Fibroblast of villous mesenchyme (primary cell): ENCODE measurements around the gene BTN2A1. TPM values are rescaled to one million over a fixed set of nuclear protein-coding genes. Genes with fewer than 3 reads are reported as not detected.

ENCODE experiments used
- DNase-seq: peaks from one replicate; pipeline ENCODE4 v3.0.0-alpha.2; 2010; ENCODE audit warnings: low read depth
- H3K4me3 ChIP-seq: 2 replicates; pipeline ENCODE4 v1.5.1; 2011; ENCODE audit warnings: low read depth, mild to moderate bottlenecking, low read length
- total RNA-seq: library from RNA; depleted of rRNA; stranded (reverse); fragments of >200 nt; gene quantifications from 2 replicates; pipeline ENCODE4 v1.2.3, GENCODE V29; 2012
- TF ChIP-seq, protein P1 (sequence below): IDR thresholded peaks from 2 replicates; pipeline ENCODE4 v1.5.1; 2012; ENCODE audit warnings: low read depth, mild to moderate bottlenecking, low read length; ENCODE audit not compliant: insufficient read depth

BTN2A1 gene
- total RNA-seq, 1 donor = 21.6 TPM

- TF ChIP-seq, protein P1, sequence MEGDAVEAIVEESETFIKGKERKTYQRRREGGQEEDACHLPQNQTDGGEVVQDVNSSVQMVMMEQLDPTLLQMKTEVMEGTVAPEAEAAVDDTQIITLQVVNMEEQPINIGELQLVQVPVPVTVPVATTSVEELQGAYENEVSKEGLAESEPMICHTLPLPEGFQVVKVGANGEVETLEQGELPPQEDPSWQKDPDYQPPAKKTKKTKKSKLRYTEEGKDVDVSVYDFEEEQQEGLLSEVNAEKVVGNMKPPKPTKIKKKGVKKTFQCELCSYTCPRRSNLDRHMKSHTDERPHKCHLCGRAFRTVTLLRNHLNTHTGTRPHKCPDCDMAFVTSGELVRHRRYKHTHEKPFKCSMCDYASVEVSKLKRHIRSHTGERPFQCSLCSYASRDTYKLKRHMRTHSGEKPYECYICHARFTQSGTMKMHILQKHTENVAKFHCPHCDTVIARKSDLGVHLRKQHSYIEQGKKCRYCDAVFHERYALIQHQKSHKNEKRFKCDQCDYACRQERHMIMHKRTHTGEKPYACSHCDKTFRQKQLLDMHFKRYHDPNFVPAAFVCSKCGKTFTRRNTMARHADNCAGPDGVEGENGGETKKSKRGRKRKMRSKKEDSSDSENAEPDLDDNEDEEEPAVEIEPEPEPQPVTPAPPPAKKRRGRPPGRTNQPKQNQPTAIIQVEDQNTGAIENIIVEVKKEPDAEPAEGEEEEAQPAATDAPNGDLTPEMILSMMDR = no peak
- no peak overlapping the region for H3K4me3 ChIP-seq
- no peak for DNase-seq
Measured at GRCh38 chr6:26436018-26436417, 21.7 kb upstream of the BTN2A1 start.

DNA sequence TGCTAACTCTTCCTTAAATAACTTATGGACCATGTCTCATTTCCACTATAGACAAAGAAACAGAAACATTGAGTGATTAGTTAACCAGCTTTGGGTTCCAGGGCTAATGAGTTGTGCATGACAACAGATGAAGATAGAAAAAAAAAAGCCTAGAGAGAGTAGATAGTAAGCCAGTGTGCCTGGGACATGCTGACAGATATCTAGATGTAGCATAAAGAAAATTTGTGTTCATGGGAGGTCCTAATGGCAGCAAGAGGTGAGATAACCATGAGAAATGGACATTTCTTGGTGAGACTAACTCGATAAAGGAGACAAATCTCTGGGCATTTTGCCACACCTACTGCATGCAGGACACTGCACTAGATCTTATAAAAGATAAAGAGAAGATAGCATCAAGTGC, 20.2 kb upstream of the BTN2A1 start:
- no peak for DNase-seq
- H3K4me3 ChIP-seq = no peak overlapping the region
- TF ChIP-seq, protein P1 = no peak

DNA sequence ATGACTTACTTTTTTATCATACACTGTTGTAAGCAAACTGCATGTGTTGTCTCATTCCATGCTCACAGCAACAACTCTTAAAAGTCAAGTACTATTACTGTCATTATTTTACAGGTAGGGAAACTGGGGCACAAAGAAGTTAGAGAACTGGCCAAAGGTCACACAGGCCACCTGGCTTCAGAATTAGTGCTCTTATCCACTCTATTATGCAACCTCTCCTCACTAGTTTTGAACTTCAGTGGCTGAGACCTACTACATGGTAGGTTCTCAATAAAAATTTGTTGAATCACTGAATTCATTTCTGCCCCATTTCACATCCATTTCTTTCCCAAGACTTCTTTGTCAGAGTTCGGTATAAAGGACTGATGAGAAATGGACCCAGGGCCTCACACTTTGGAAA, 19.8 kb upstream of the BTN2A1 start:
- no peak for DNase-seq
- TF ChIP-seq, protein P1 = no peak
- no peak overlapping the region for H3K4me3 ChIP-seq

DNA sequence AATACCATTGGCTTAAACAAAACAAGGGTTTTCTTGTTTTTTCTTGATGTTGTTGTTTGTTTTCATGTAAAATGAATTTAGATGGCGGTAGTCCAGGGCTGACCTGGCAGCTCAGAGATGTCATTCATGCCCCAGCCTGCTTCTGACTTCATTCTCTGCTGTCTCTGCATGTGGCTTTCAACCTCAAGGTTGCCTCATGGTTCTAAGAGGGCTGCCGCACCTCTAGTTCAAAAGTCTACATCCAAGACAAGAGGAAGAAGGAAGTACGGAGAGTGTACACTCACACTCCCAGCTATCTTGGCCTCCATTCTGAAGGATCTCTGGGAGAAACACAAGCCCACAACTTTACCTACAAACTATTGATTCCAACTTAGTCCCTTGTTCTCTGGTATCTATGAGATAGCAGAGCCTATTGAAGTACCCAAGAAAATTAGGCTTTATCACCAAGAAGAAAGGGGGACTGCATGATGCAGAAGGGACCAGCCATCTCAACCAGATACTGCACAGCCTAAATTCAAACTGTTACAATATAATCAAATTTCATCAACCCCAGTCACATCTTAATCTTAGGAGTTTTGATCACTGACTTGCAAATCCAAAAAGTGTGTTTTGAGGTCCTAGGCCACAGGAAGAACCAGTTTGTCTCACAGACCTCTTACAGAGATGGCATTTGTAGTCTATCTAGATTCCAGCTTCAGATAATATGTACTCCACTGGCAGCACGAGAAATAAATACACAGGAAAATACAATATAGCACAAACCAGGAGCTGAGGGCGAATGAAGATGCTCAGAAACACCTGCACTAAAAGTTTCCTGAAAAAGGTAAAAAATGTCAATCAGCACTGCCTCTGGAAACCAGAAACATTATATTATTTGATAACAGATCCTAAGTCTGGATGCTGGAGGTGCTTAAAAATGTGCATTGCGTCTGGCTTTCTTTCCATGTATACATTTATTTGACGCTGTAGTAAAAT, 18.3 kb upstream of the BTN2A1 start:
- DNase-seq = no peak
- TF ChIP-seq, protein P1 = no peak
- H3K4me3 ChIP-seq = peak overlapping the region; percentile 85

- TF ChIP-seq, protein P1 = no peak
- DNase-seq = no peak
- peak overlapping the region; percentile 85 for H3K4me3 ChIP-seq
Measured at GRCh38 chr6:26440977-26441358, 16.8 kb upstream of the BTN2A1 start.

DNA sequence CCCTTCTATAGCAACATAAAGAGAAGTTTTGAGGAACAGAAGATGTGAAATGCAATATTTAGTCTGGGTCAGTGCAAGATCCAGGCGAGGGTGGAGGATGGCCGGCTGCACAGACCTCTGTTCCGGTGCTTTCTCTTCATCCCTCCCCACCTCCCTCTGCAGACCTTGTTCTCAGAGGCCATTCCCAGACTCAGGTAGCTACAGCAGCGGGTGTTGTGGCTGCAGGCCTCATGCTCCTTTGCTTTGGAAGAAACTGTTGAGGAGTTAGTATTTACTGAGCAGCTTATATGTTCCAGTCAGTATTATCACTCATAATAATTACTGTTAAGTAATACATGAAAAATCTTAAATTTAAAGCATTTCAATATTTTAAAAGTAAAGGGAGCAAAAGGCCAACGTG, 15.8 kb upstream of the BTN2A1 start:
- DNase-seq = no peak
- peak overlapping the region; percentile 85 for H3K4me3 ChIP-seq
- TF ChIP-seq, protein P1 = no peak
